Measurements from ENCODE around the gene CLEC4A.
"Not testable (repeated sequence)": the region's sequence is repeated elsewhere in the genome, so short reads cannot be mapped to it uniquely, and the experiment has no call there.

The CLEC4A gene

GRCh38 chr12:8156416-8156815 lies 33.0 kb downstream of the CLEC4A start:
- DNase-seq (ENCODE audit: low spot score), result no peak
- H3K27ac ChIP-seq (replicated peaks; ENCODE audit: low read length), result no peak overlapping the region

DNA sequence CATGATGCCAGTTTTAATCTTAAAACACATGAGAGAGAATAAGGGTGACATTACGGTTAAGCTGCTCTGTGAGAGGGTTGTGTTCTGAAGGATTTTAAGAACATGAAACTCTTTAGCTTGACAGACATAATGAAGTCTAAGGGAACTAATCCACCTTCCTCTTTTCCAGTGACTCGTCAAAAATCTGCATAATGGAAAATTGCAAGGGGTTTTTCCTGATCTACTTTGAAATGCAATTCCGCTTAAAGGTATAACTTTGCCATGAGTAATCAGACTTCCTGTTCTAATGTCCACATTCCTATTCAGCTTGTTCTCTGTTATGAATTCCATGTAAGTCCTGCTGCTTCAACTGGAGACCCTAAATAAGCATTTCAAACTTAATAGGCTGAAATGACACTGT lies 33.4 kb downstream of the CLEC4A start, which contains the start of gene ZNF705A:
ZNF705A (plus strand) TSS at position 171 of the 400 bp plus-strand sequence. CDS start 15,611 bp downstream, outside the sequence.
- Histone ChIP-seq H3K4me2 (ENCODE audit: insufficient read depth, low read length, poor library complexity, severe bottlenecking) (no peak within 1 kb of the TSS), H3K79me1 (ENCODE audit: low read depth, low read length) (no peaks in the 10 kb centered on the region), H4K91ac (ENCODE audit: low read depth, low read length, poor library complexity) (no peak within 1 kb of the TSS), H3K4me1 (ENCODE audit: control insufficient read depth in 2 of 2, insufficient read depth in 1 of 2, low read depth in 1 of 2, low read length in 2 of 2) (no peaks in the 10 kb centered on the region), H3K18ac (ENCODE audit: low read length) (no peak within 1 kb of the TSS), H3K27ac (replicated peaks; ENCODE audit: low read length) (no peak within 1 kb of the TSS), H3K27me3 (ENCODE audit: control insufficient read depth in 3 of 3, insufficient read depth in 3 of 3, low read depth in 1 of 3, low read length in 3 of 3) (no peaks in the 10 kb centered on the region), H2BK15ac (ENCODE audit: low read length) (no peak within 1 kb of the TSS), H3K9ac (ENCODE audit: low read depth, low read length, poor library complexity) (no peak within 1 kb of the TSS), H3K23ac (ENCODE audit: low read depth, low read length, poor library complexity) (no peak within 1 kb of the TSS), H3K14ac (ENCODE audit: low read length) (no peak within 1 kb of the TSS), H3K4ac (ENCODE audit: low read length) (no peak within 1 kb of the TSS), H2BK12ac (ENCODE audit: low read length) (no peak within 1 kb of the TSS), H3K36me3 (replicated peaks in 1 of 2; ENCODE audit: control insufficient read depth in 2 of 2, insufficient read depth in 2 of 2, low read length in 2 of 2) (no peaks in the 10 kb centered on the region), H2BK120ac (ENCODE audit: low read depth, low read length) (no peak within 1 kb of the TSS), H2BK5ac (ENCODE audit: low read length) (no peak within 1 kb of the TSS), H2AK5ac (ENCODE audit: low read depth, low read length) (no peak within 1 kb of the TSS), H2AFZ (ENCODE audit: low read length) (peak within 1 kb of the TSS; percentile 32), H3K4me3 (ENCODE audit: low read length in 2 of 2) (no peak within 1 kb of the TSS), H4K8ac (ENCODE audit: low read depth, low read length) (no peak within 1 kb of the TSS), H3K9me3 (replicated peaks in 1 of 2; ENCODE audit: control insufficient read depth in 2 of 2, insufficient read depth in 1 of 2, low read depth in 1 of 2, low read length in 2 of 2) (no peaks in the 10 kb centered on the region)
- WGBS, 2 donors (ENCODE audit: extremely low coverage in 2 of 2, insufficient read length in 2 of 2, insufficient replicate concordance in 1 of 2), result no CpG with 5 or more reads among the region's 3 CpGs
- no peak for DNase-seq (ENCODE audit: low spot score)

More at GRCh38 chr12:8156416-8156815, 33.0 kb downstream of the CLEC4A start:
- Histone ChIP-seq H3K14ac (ENCODE audit: low read length) (no peak overlapping the region), H2BK5ac (ENCODE audit: low read length) (no peak overlapping the region), H3K4me1 (ENCODE audit: control insufficient read depth in 2 of 2, insufficient read depth in 1 of 2, low read depth in 1 of 2, low read length in 2 of 2) (no peaks in the 10 kb centered on the region), H3K4me2 (ENCODE audit: insufficient read depth, low read length, poor library complexity, severe bottlenecking) (no peak overlapping the region), H2AFZ (ENCODE audit: low read length) (peak overlapping the region; percentile 32), H3K9me3 (replicated peaks in 1 of 2; ENCODE audit: control insufficient read depth in 2 of 2, insufficient read depth in 1 of 2, low read depth in 1 of 2, low read length in 2 of 2) (no peaks in the 10 kb centered on the region), H4K91ac (ENCODE audit: low read depth, low read length, poor library complexity) (no peak overlapping the region), H2BK120ac (ENCODE audit: low read depth, low read length) (no peak overlapping the region), H3K4me3 (ENCODE audit: low read length in 2 of 2) (no peak overlapping the region), H4K8ac (ENCODE audit: low read depth, low read length) (no peak overlapping the region), H3K18ac (ENCODE audit: low read length) (no peak overlapping the region), H3K9ac (ENCODE audit: low read depth, low read length, poor library complexity) (no peak overlapping the region), H3K27me3 (ENCODE audit: control insufficient read depth in 3 of 3, insufficient read depth in 3 of 3, low read depth in 1 of 3, low read length in 3 of 3) (no peaks in the 10 kb centered on the region), H2BK15ac (ENCODE audit: low read length) (no peak overlapping the region), H2AK5ac (ENCODE audit: low read depth, low read length) (no peak overlapping the region), H3K36me3 (replicated peaks in 1 of 2; ENCODE audit: control insufficient read depth in 2 of 2, insufficient read depth in 2 of 2, low read length in 2 of 2) (no peaks in the 10 kb centered on the region), H3K23ac (ENCODE audit: low read depth, low read length, poor library complexity) (no peak overlapping the region), H3K4ac (ENCODE audit: low read length) (no peak overlapping the region), H3K79me1 (ENCODE audit: low read depth, low read length) (no peaks in the 10 kb centered on the region), H2BK12ac (ENCODE audit: low read length) (no peak overlapping the region)
- no CpG with 5 or more reads among the region's 2 CpGs for WGBS, 2 donors (ENCODE audit: extremely low coverage in 2 of 2, insufficient read length in 2 of 2, insufficient replicate concordance in 1 of 2)

GRCh38 chr12:8157484-8158198 lies 34.2 kb downstream of the CLEC4A start:
- Histone ChIP-seq H3K4me3 (ENCODE audit: low read length in 2 of 2) (no peak overlapping the region), H3K36me3 (replicated peaks in 1 of 2; ENCODE audit: control insufficient read depth in 2 of 2, insufficient read depth in 2 of 2, low read length in 2 of 2) (no peaks in the 10 kb centered on the region), H3K4me1 (ENCODE audit: control insufficient read depth in 2 of 2, insufficient read depth in 1 of 2, low read depth in 1 of 2, low read length in 2 of 2) (no peaks in the 10 kb centered on the region), H3K14ac (ENCODE audit: low read length) (no peak overlapping the region), H2BK5ac (ENCODE audit: low read length) (no peak overlapping the region), H3K27me3 (ENCODE audit: control insufficient read depth in 3 of 3, insufficient read depth in 3 of 3, low read depth in 1 of 3, low read length in 3 of 3) (no peaks in the 10 kb centered on the region), H3K27ac (replicated peaks; ENCODE audit: low read length) (no peak overlapping the region), H2BK12ac (ENCODE audit: low read length) (no peak overlapping the region), H3K79me1 (ENCODE audit: low read depth, low read length) (no peaks in the 10 kb centered on the region), H2AFZ (ENCODE audit: low read length) (peak overlapping the region; percentile 32), H3K9ac (ENCODE audit: low read depth, low read length, poor library complexity) (no peak overlapping the region), H3K23ac (ENCODE audit: low read depth, low read length, poor library complexity) (no peak overlapping the region), H2AK5ac (ENCODE audit: low read depth, low read length) (no peak overlapping the region), H2BK15ac (ENCODE audit: low read length) (no peak overlapping the region), H3K9me3 (replicated peaks in 1 of 2; ENCODE audit: control insufficient read depth in 2 of 2, insufficient read depth in 1 of 2, low read depth in 1 of 2, low read length in 2 of 2) (no peaks in the 10 kb centered on the region), H3K18ac (ENCODE audit: low read length) (no peak overlapping the region), H4K8ac (ENCODE audit: low read depth, low read length) (no peak overlapping the region), H2BK120ac (ENCODE audit: low read depth, low read length) (no peak overlapping the region), H3K4me2 (ENCODE audit: insufficient read depth, low read length, poor library complexity, severe bottlenecking) (no peak overlapping the region), H3K4ac (ENCODE audit: low read length) (no peak overlapping the region), H4K91ac (ENCODE audit: low read depth, low read length, poor library complexity) (no peak overlapping the region)
- no peak for DNase-seq (ENCODE audit: low spot score)

GRCh38 chr12:8172911-8173310 lies 49.5 kb downstream of the CLEC4A start:
- H4K8ac ChIP-seq (ENCODE audit: low read depth, low read length); H2AFZ ChIP-seq (ENCODE audit: low read length); H3K23ac ChIP-seq (ENCODE audit: low read depth, low read length, poor library complexity); H3K9ac ChIP-seq (ENCODE audit: low read depth, low read length, poor library complexity); H3K27me3 ChIP-seq (ENCODE audit: control insufficient read depth in 3 of 3, insufficient read depth in 3 of 3, low read depth in 1 of 3, low read length in 3 of 3); H2BK5ac ChIP-seq (ENCODE audit: low read length); H4K91ac ChIP-seq (ENCODE audit: low read depth, low read length, poor library complexity); H3K14ac ChIP-seq (ENCODE audit: low read length); H2BK12ac ChIP-seq (ENCODE audit: low read length); H2BK15ac ChIP-seq (ENCODE audit: low read length); H3K4ac ChIP-seq (ENCODE audit: low read length); H3K36me3 ChIP-seq (replicated peaks in 1 of 2; ENCODE audit: control insufficient read depth in 2 of 2, insufficient read depth in 2 of 2, low read length in 2 of 2); H3K18ac ChIP-seq (ENCODE audit: low read length); H2BK120ac ChIP-seq (ENCODE audit: low read depth, low read length); H3K4me1 ChIP-seq (ENCODE audit: control insufficient read depth in 2 of 2, insufficient read depth in 1 of 2, low read depth in 1 of 2, low read length in 2 of 2); H3K9me3 ChIP-seq (replicated peaks in 1 of 2; ENCODE audit: control insufficient read depth in 2 of 2, insufficient read depth in 1 of 2, low read depth in 1 of 2, low read length in 2 of 2); H3K27ac ChIP-seq (replicated peaks; ENCODE audit: low read length); H3K4me3 ChIP-seq (ENCODE audit: low read length in 2 of 2); DNase-seq (ENCODE audit: low spot score); H3K79me1 ChIP-seq (ENCODE audit: low read depth, low read length); H3K4me2 ChIP-seq (ENCODE audit: insufficient read depth, low read length, poor library complexity, severe bottlenecking); H2AK5ac ChIP-seq (ENCODE audit: low read depth, low read length): not testable (repeated sequence)
- no CpG with 5 or more reads among the region's 2 CpGs for WGBS, 2 donors (ENCODE audit: extremely low coverage in 2 of 2, insufficient read length in 2 of 2, insufficient replicate concordance in 1 of 2)
